MM.1S (cell line): ENCODE measurements around the gene KRT38.

ENCODE experiments used
- DNase-seq: peaks from one replicate; pipeline ENCODE4 v3.0.0-alpha.2; 2015
- H2AFZ ChIP-seq: fragments of 300-600 bp; sonication (generic); 2 replicates; pipeline ENCODE4 v1.6.0; 2016; ENCODE audit warnings: antibody characterized with exemption, low read length
- H3F3A ChIP-seq: fragments of 300-600 bp; sonication (generic); 2 replicates; pipeline ENCODE4 v1.6.1; 2016; ENCODE audit warnings: mild to moderate bottlenecking, antibody characterized with exemption, low read length, moderate library complexity, mixed read lengths; ENCODE audit not compliant: insufficient read depth
- H3K27ac ChIP-seq: fragments of 300-600 bp; sonication (generic); 2 replicates; pipeline ENCODE4 v1.5.1; 2016; ENCODE audit warnings: mild to moderate bottlenecking, low read length
- H3K27me3 ChIP-seq: fragments of 300-600 bp; sonication (generic); replicated peaks from 2 replicates; pipeline ENCODE4 v1.6.0; 2016; ENCODE audit warnings: low read length; ENCODE audit not compliant: insufficient read depth
- H3K36me3 ChIP-seq: fragments of 300-600 bp; sonication (generic); replicated peaks from 2 replicates; pipeline ENCODE4 v1.6.1; 2016; ENCODE audit warnings: mild to moderate bottlenecking, low read length, mixed read lengths; ENCODE audit not compliant: insufficient read depth
- H3K4me1 ChIP-seq: fragments of 300-600 bp; sonication (generic); 2 replicates; pipeline ENCODE4 v1.6.1; 2016; ENCODE audit warnings: low read length, mixed read lengths
- H3K4me2 ChIP-seq: fragments of 300-600 bp; sonication (generic); 2 replicates; pipeline ENCODE4 v1.6.0; 2016; ENCODE audit warnings: low read depth, low read length
- H3K4me3 ChIP-seq: fragments of 300-600 bp; sonication (generic); 2 replicates; pipeline ENCODE4 v1.5.1; 2016; ENCODE audit warnings: low read length, mixed read lengths
- H3K79me2 ChIP-seq: fragments of 300-600 bp; sonication (generic); 2 replicates; pipeline ENCODE4 v1.6.1; 2016; ENCODE audit warnings: mixed run types, low read length, mixed read lengths
- H3K9ac ChIP-seq: fragments of 300-600 bp; sonication (generic); 2 replicates; pipeline ENCODE4 v1.6.1; 2016; ENCODE audit warnings: low read length, mixed read lengths
- H3K9me2 ChIP-seq: fragments of 300-600 bp; sonication (generic); replicated peaks from 2 replicates; pipeline ENCODE4 v1.6.1; 2016; ENCODE audit warnings: mild to moderate bottlenecking, low read length, mixed read lengths; ENCODE audit not compliant: insufficient read depth
- H3K9me3 ChIP-seq: fragments of 300-600 bp; sonication (generic); replicated peaks from 2 replicates; pipeline ENCODE4 v1.6.1; 2016; ENCODE audit warnings: mild to moderate bottlenecking, low read length, mixed read lengths; ENCODE audit not compliant: insufficient read depth
- H4K20me1 ChIP-seq: fragments of 300-600 bp; sonication (generic); 2 replicates; pipeline ENCODE4 v1.6.1; 2016; ENCODE audit warnings: mild to moderate bottlenecking, low read length, moderate library complexity, mixed read lengths; ENCODE audit not compliant: insufficient read depth
- CTCF ChIP-seq: fragments of 300-600 bp; sonication (generic); IDR thresholded peaks from 2 replicates; pipeline ENCODE4 v1.5.1; 2016; ENCODE audit warnings: antibody characterized with exemption, low read length, mixed read lengths
- EZH2 ChIP-seq: fragments of 300-600 bp; sonication (generic); optimal IDR thresholded peaks from 2 replicates; pipeline ENCODE3; 2017; ENCODE audit warnings: low read depth, mild to moderate bottlenecking, antibody characterized with exemption, low read length, mixed read lengths
- EZH2phosphoT487 ChIP-seq: fragments of 300-600 bp; sonication (generic); IDR thresholded peaks from 2 replicates; pipeline ENCODE4 v1.6.1; 2018; ENCODE audit warnings: antibody characterized with exemption, low read length

The KRT38 gene

GRCh38 chr17:41393826-41394225, 47.0 kb downstream of the KRT38 start:
- Histone ChIP-seq H3K79me2 (no peaks in the 10 kb centered on the region), H3K4me3 (no peak overlapping the region), H3K4me2 (no peak overlapping the region), H4K20me1 (no peaks in the 10 kb centered on the region), H3K9ac (no peak overlapping the region), H3F3A (no peaks in the 10 kb centered on the region), H2AFZ (no peak overlapping the region), H3K27me3 (0 out of 2 replicates have a peak, but pooled peaks cover 4% of the 10 kb centered on the region), H3K4me1 (no peaks in the 10 kb centered on the region), H3K9me3 (no peaks in the 10 kb centered on the region), H3K36me3 (no peaks in the 10 kb centered on the region), H3K9me2 (no peaks in the 10 kb centered on the region), H3K27ac (no peak overlapping the region)
- TF ChIP-seq EZH2phosphoT487 = no peak
- no peak for TF ChIP-seq CTCF
- TF ChIP-seq EZH2 = no peak
- DNase-seq = no peak

- Histone ChIP-seq H3K4me2 (no peak overlapping the region), H3K36me3 (no peaks in the 10 kb centered on the region), H3K79me2 (no peaks in the 10 kb centered on the region), H3K27ac (no peak overlapping the region), H3K9me2 (no peaks in the 10 kb centered on the region), H3K27me3 (0 out of 2 replicates have a peak, but pooled peaks cover 4% of the 10 kb centered on the region), H3K9ac (no peak overlapping the region), H4K20me1 (no peaks in the 10 kb centered on the region), H3K4me1 (no peaks in the 10 kb centered on the region), H3F3A (no peaks in the 10 kb centered on the region), H3K4me3 (no peak overlapping the region), H3K9me3 (no peaks in the 10 kb centered on the region), H2AFZ (no peak overlapping the region)
- no peak for DNase-seq
- no peak for TF ChIP-seq EZH2
- no peak for TF ChIP-seq CTCF
- TF ChIP-seq EZH2phosphoT487 = no peak
Measured at GRCh38 chr17:41393294-41393693, 47.5 kb downstream of the KRT38 start.

- H4K20me1 ChIP-seq = no peaks in the 10 kb centered on the region
- no peaks in the 10 kb centered on the region for H3K9me3 ChIP-seq
- H2AFZ ChIP-seq = no peak overlapping the region
- H3K36me3 ChIP-seq = no peaks in the 10 kb centered on the region
- no peaks in the 10 kb centered on the region for H3F3A ChIP-seq
- H3K27ac ChIP-seq = no peak overlapping the region
- TF ChIP-seq CTCF (no peak), EZH2 (no peak), EZH2phosphoT487 (no peak)
- H3K4me3 ChIP-seq = no peak overlapping the region
- H3K27me3 ChIP-seq = 0 out of 2 replicates have a peak, but pooled peaks cover 4% of the 10 kb centered on the region
- H3K4me1 ChIP-seq = no peaks in the 10 kb centered on the region
- no peak for DNase-seq
- H3K79me2 ChIP-seq = no peaks in the 10 kb centered on the region
- H3K9ac ChIP-seq = no peak overlapping the region
- H3K9me2 ChIP-seq = no peaks in the 10 kb centered on the region
- no peak overlapping the region for H3K4me2 ChIP-seq
Measured at GRCh38 chr17:41392278-41392677, 48.5 kb downstream of the KRT38 start.
